GM23248 (cell line): Measurements from ENCODE around the gene LIMA1.

Experiments
- EZH2 ChIP-seq: fragments of 200-600 bp; sonication (generic); IDR thresholded peaks from 2 replicates; pipeline ENCODE4 v1.6.1; 2018; ENCODE audit warnings: antibody characterized with exemption, mild to moderate bottlenecking; ENCODE audit not compliant: insufficient read depth, poor library complexity, severe bottlenecking
- EZH2phosphoT487 ChIP-seq: fragments of 200-600 bp; sonication (generic); IDR thresholded peaks from 2 replicates; pipeline ENCODE4 v1.6.1; 2018; ENCODE audit warnings: antibody characterized with exemption, moderate library complexity, mild to moderate bottlenecking, low read depth; ENCODE audit not compliant: insufficient read depth

DNA sequence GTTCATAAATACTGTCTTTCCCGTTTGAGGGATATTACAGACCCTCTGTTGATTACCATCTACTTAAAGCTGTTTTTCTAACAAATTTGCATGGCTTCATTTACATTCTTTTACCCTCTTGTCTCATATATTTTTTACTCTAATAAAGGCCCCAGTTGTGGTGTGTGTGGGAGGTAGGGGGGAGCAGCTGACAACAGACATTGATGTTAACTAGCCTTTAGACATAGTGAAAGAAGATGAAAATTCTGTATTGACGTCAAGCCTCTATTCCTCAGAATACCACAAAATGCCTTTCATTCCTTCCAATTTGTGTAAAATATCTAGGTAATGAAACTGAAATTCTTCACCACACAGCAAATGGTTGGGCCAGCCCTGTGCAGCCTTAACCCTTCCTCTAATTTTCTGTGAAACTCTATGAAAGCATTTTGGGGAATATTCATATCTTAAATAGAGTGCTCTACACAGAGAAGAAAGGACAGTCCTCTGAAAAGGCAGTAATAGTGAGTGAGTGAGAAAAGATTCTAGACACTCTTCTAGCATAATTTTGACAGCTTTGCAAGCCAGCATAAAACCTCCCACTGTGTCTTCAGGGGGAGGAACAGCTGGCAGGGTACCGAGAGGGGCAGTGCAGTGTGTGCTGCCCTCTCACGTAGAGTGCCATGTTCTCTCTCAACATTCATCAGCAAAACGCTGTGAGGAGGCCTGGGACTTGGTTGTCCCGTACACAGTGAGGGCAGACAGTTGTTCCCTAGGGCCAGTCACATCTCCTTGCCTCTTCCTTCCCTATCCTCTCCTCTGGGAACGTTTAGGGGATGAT, 96.0 kb downstream of the LIMA1 start:
- TF ChIP-seq EZH2 (no peak), EZH2phosphoT487 (no peak)
